H1 (cell line): Measurements from ENCODE around the gene ST14. TPM values are rescaled to one million over a fixed set of nuclear protein-coding genes. Genes with fewer than 3 reads are reported as not detected.

Experiments used
- SIRT6 ChIP-seq: IDR thresholded peaks from one replicate; pipeline ENCODE4 v1.7.1; 2012; ENCODE audit warnings: low read length, inconsistent platforms
- polyA plus RNA-seq, 7 experiments: library from polyadenylated mRNA; depleted of rRNA in 3 of 7; stranded (reverse) in 5 of 7; unstranded in 2 of 7; fragments of >200 nt in 5 of 7; fragments of 200-250 nt in 2 of 7; gene quantifications; 1 replicate in 5 of 7; 2 replicates in 1 of 7; 4 replicates in 1 of 7; pipeline versions ENCODE4 v1.2.1 to v1.2.3, GENCODE V29; 2011 to 2013; ENCODE audit warnings: missing spikeins in 2 of 7, mixed read lengths in 2 of 7
- total RNA-seq: library from RNA; stranded (reverse); fragmentation: NEBNext Ultra II Directional; extraction: Animal tissue kit (Norgen Biotek cat#: 25700); gene quantifications from 2 replicates; pipeline ENCODE4 v1.2.1, GENCODE V29; 2021
- TF ChIP-seq, protein P1 (sequence below), 3 experiments: IDR thresholded peaks; 1 replicate in 2 of 3; 2 replicates in 1 of 3; pipeline versions ENCODE4 v1.5.1 to v1.6.1; 2011; ENCODE audit warnings: low read length in 3 of 3, mild to moderate bottlenecking in 3 of 3, inconsistent platforms in 2 of 3, low read depth in 1 of 3, moderate library complexity in 1 of 3; ENCODE audit not compliant: insufficient read depth in 1 of 3; ENCODE audit errors: control extremely low read depth in 1 of 3

ST14 gene
- total and polyA plus RNA-seq, 2 of the 8 experiments (the other 6 are each of a cell fraction or from before 2014, with no cell fraction given): 22.4 to 24.9 TPM

DNA sequence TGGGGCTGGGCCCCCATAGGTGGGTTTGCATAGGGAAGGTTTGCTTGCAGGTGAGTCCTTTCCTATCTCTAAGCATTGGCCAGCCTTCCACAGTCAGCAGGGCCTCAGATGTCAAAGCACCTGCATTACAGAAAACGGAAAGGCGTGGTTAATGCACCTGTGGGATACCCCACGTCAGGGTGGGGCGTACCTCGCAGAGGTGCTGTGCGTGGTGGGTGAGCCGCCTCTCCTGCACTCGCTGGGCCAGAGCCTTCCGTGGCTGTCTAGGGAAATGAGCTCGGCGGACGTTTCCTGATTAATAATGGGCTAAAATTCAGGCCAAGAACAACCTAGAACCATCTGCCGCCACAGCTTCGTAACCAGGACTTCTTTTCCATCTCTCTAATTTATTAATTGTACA lies 32.3 kb downstream of the ST14 start (continued):
- TF ChIP-seq, protein P1, sequence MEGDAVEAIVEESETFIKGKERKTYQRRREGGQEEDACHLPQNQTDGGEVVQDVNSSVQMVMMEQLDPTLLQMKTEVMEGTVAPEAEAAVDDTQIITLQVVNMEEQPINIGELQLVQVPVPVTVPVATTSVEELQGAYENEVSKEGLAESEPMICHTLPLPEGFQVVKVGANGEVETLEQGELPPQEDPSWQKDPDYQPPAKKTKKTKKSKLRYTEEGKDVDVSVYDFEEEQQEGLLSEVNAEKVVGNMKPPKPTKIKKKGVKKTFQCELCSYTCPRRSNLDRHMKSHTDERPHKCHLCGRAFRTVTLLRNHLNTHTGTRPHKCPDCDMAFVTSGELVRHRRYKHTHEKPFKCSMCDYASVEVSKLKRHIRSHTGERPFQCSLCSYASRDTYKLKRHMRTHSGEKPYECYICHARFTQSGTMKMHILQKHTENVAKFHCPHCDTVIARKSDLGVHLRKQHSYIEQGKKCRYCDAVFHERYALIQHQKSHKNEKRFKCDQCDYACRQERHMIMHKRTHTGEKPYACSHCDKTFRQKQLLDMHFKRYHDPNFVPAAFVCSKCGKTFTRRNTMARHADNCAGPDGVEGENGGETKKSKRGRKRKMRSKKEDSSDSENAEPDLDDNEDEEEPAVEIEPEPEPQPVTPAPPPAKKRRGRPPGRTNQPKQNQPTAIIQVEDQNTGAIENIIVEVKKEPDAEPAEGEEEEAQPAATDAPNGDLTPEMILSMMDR (IDR thresholded peaks at IDR 0.05; ENCODE audit: control extremely low read depth in 1 of 3, insufficient read depth in 1 of 3, low read depth in 1 of 3, low read length in 3 of 3): no peak
- no peak for TF ChIP-seq SIRT6
